ENCODE data around the gene GALNT1. TPM values are rescaled to one million over a fixed set of nuclear protein-coding genes. Genes with fewer than 3 reads are reported as not detected.

Gene GALNT1
- total and polyA plus RNA-seq, 3 donors from 2014 or later: 27.3 to 67.0 (median 55.7) TPM

DNA sequence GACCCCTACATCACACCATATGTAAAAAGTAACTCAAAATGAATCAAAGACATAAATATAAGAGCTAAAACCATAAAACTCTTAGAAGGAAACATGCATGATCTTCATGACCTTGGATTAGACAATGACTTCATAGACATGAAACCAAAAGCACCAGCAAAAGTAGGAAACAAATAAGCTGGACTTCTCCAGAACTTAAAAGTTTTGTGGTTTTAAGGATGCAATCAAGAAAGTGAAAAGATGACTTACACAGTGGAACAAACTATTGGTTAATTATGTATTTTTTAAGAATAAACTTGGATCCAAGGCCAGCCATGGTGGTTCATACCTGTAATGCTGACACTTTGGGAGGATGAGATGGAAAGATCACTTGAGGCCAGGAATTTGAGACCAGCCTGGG is 150.2 kb downstream of the GALNT1 start:
- H3K27me3 ChIP-seq: no peaks in the 10 kb centered on the region
- no peak for DNase-seq
- intact Hi-C loops (cut with DNase I; ENCODE audit: low total_unique reads): no loop called here
- peaks cover 3% of the 10 kb centered on the region for H3K4me1 ChIP-seq
- H3K36me3 ChIP-seq (ENCODE audit: low read depth, missing control alignments): no peaks in the 10 kb centered on the region
- no peak overlapping the region for H3K27ac ChIP-seq
- H3K9me3 ChIP-seq: no peaks in the 10 kb centered on the region
- H3K4me3 ChIP-seq: no peak overlapping the region
- TF ChIP-seq CTCF (IDR thresholded peaks at IDR 0.05) (no peak), POLR2A (IDR thresholded peaks at IDR 0.05) (no peak)

GRCh38 chr18:35732162-35732561 is 150.6 kb downstream of the GALNT1 start:
- Histone ChIP-seq H3K4me3 (no peak overlapping the region), H3K27me3 (no peaks in the 10 kb centered on the region), H3K4me1 (peaks cover 3% of the 10 kb centered on the region), H3K9me3 (no peaks in the 10 kb centered on the region), H3K27ac (no peak overlapping the region), H3K36me3 (ENCODE audit: low read depth, missing control alignments) (no peaks in the 10 kb centered on the region)
- WGBS, 2 donors: 36 to 100% methylated on average over 1 of the region's 1 CpG
- no peak for DNase-seq
- no peak for TF ChIP-seq POLR2A (IDR thresholded peaks at IDR 0.05)
- no peak for TF ChIP-seq CTCF (IDR thresholded peaks at IDR 0.05)
- intact Hi-C loops (cut with DNase I; ENCODE audit: low total_unique reads): no loop called here

DNA sequence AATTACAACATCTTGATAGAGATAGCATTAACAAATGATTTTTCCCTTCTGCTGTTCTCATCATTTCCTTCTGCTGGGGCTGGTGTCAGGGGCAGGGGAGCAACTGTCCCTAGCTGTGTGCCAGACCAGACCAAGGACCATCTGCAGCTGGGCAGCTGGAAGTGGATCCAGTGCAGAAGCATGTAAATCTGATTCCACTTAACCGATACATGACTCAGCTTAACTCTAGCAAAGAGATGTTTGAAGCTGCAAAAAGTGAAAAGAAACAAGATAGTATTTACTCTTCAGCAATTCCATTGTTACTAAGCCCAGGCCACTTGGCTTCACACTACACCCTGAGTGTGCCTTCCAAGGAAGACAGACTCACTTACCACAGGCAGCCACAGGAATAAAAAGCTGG is 151.1 kb downstream of the GALNT1 start:
- no peaks in the 10 kb centered on the region for H3K27me3 ChIP-seq
- no peak overlapping the region for H3K4me3 ChIP-seq
- no peaks in the 10 kb centered on the region for H3K36me3 ChIP-seq (ENCODE audit: low read depth, missing control alignments)
- 26 to 67% methylated on average over 1 of the region's 1 CpG for WGBS, 2 donors
- H3K9me3 ChIP-seq: no peaks in the 10 kb centered on the region
- peaks cover 3% of the 10 kb centered on the region for H3K4me1 ChIP-seq
- TF ChIP-seq POLR2A (IDR thresholded peaks at IDR 0.05) (no peak), CTCF (IDR thresholded peaks at IDR 0.05) (no peak)
- H3K27ac ChIP-seq: no peak overlapping the region
- intact Hi-C loops (cut with DNase I; ENCODE audit: low total_unique reads): no loop called here
- no peak for DNase-seq

DNA sequence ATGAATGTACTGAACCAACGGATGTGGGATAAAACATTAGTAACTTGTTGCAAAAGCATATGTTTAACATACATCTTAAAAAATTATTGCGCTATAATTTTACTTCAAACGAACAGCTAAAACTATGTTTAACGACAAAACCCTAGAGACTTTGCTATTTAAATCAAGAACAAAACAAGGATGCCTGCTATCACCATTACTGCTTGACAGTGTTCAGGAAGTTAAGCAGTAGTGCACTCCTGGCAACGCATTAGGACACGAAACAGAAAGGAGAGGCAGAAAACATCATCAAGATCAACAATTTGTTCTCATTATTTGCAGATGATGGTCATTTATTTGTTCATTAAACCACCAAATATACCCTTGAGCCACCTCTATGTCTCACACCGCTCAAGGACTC is 151.9 kb downstream of the GALNT1 start:
- H3K27ac ChIP-seq: no peak overlapping the region
- no peak overlapping the region for H3K4me3 ChIP-seq
- H3K27me3 ChIP-seq: no peaks in the 10 kb centered on the region
- intact Hi-C loops (cut with DNase I; ENCODE audit: low total_unique reads): no loop called here
- no peaks in the 10 kb centered on the region for H3K9me3 ChIP-seq
- 64 to 69% methylated on average over 7 of the region's 7 CpGs for WGBS, 2 donors
- no peak for TF ChIP-seq POLR2A (IDR thresholded peaks at IDR 0.05)
- no peak for TF ChIP-seq CTCF (IDR thresholded peaks at IDR 0.05)
- no peaks in the 10 kb centered on the region for H3K36me3 ChIP-seq (ENCODE audit: low read depth, missing control alignments)
- peaks cover 3% of the 10 kb centered on the region for H3K4me1 ChIP-seq
- no peak for DNase-seq

- H3K27ac ChIP-seq: no peak overlapping the region
- 52 to 55% methylated on average over 3 of the region's 3 CpGs for WGBS, 2 donors
- no peak for DNase-seq
These were observed 155.2 kb downstream of the GALNT1 start for GRCh38 chr18:35736696-35737095.

More at GRCh38 chr18:35736696-35737095, 155.2 kb downstream of the GALNT1 start:
- Histone ChIP-seq H3K4me3 (no peak overlapping the region), H3K36me3 (ENCODE audit: low read depth, missing control alignments) (no peaks in the 10 kb centered on the region), H3K4me1 (peaks cover 3% of the 10 kb centered on the region), H3K27me3 (no peaks in the 10 kb centered on the region), H3K9me3 (no peaks in the 10 kb centered on the region)
- intact Hi-C loops (cut with DNase I; ENCODE audit: low total_unique reads): no loop called here
- TF ChIP-seq POLR2A (IDR thresholded peaks at IDR 0.05) (no peak), CTCF (IDR thresholded peaks at IDR 0.05) (no peak)

Data from testis (tissue), 3 donors.